Glomerular visceral epithelial cell (primary cell): ENCODE data around the gene CAMK2A.

Experiments
- DNase-seq: peaks from one replicate; pipeline ENCODE4 v3.0.0-alpha.2; 2016; ENCODE audit errors: extremely low spot score

CAMK2A gene

GRCh38 chr5:150213530-150213929 is 76.0 kb downstream of the CAMK2A start:
- DNase-seq = no peak

GRCh38 chr5:150211156-150212030 is 78.2 kb downstream of the CAMK2A start:
- no peak for DNase-seq

- no peak for DNase-seq
Observed at GRCh38 chr5:150210644-150211043, 78.9 kb downstream of the CAMK2A start.

GRCh38 chr5:150209099-150209635 is 80.4 kb downstream of the CAMK2A start:
- DNase-seq = peak; percentile 59

DNA sequence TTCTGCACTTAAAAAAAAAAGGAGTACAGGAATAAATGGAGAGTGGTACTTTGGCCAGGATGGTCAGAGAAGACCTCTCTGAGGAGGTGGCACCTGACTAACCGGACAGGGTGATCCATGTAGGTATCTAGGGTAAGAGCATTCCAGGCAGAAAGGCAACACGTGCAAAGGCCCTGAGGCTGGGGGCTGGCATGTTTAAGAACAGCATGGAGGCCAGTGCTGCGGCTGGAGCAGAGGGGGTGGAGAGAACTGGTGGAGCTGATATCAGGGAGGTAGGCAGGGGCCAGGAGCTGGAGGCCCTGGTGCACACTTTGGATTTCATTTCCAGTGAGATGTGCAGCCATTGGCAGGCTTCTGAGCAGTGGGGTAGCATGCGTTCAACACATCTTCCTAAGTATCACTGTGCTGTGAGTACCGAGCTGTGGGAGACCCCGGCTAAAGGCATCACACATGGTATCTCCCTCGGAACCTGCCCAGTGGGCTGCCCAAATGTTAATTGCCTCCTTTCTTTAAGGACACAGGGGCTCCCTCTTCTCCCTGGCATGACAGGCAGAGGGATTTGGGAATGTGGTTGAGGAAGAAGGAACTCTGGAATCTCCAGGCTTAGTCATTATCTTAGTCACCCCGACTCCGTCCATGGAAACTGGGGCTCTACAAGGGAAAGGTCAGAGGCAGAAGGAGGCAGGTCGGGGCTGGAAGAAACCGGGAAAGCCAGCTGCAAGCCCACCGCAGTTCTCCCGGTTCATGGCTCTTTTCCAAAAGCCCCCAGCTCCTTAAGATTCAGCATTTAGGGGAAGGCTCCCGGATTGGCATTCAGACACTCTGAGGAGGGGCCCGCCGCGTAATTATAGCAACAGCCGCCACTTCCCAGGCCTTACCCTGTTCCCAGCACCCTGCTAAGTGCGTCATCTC is 81.1 kb downstream of the CAMK2A start:
- DNase-seq = peak; percentile 66

- no peak for DNase-seq
Observed at GRCh38 chr5:150206779-150207115, 82.8 kb downstream of the CAMK2A start.

GRCh38 chr5:150206098-150206778 is 83.3 kb downstream of the CAMK2A start:
- no peak for DNase-seq

GRCh38 chr5:150204590-150204960 is 85.0 kb downstream of the CAMK2A start:
- DNase-seq = no peak

DNA sequence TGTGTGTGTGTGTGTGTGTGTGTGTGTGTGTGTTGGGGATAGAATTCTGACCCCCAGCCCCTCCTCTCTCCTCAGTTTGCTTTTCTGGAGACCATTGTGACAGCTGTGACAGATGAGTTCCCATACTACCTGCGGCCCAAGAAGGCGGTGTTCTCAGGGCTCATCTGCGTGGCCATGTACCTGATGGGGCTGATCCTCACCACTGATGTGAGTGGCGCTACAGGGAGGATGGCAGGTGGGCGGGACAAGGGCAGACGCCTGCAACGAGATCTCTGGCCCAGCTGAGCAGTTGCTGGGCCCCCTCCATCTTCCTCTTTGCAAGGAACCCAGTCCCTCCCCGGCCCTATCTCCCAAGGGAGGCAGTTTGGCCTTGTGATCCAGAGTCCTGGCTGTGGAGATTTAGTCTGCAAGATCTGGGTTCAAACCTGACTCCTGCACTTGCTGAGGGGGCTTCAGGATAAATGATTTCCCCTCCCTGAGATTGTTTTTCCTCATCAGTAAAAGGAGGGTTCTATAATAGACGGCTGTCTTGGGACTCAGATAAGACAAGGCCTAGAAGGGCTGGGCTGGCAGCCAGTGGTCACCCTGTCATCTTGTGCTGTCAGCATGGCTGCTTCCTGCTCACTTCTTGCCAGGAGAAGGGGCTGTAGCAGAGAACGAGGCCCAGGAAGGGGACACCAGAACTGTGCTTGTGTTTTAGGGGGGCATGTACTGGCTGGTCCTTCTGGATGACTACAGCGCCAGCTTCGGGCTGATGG is 85.6 kb downstream of the CAMK2A start:
- no peak for DNase-seq

DNA sequence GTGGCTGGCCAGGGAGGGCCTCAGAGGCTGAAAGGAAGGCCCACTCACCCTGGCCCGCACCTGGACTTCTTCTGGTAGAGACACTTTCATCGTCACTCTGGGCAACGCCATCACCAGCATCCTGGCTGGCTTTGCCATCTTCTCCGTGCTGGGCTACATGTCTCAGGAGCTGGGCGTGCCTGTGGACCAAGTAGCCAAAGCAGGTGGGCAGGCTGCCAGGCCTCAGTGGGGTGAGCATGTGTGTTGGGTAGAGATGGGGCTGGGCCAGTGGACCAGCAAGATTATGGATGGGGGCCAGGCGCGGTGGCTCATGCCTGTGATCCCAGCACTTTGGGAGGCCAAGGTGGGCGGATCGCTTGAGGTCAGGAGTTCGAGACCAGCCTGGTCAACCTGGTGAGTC is 87.1 kb downstream of the CAMK2A start:
- DNase-seq = no peak

DNA sequence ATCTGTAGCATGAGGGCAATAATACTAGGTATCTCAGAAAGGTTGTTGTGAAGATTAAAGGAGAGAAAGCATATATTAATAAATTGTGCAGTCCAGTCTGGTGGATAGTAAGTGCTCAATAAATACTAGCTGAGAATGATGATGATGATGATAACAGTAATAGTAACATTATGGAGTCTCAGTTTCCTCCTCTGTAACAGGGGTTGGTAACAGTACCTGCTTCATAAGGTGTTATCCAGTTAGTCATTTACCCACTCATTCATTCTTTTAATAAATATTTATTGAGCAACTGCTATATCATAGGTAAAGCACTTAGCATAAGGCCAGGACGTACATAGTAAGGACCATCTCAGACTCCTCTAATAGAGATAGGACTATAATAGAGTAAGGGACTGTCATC is 92.1 kb downstream of the CAMK2A start:
- DNase-seq = no peak

DNA sequence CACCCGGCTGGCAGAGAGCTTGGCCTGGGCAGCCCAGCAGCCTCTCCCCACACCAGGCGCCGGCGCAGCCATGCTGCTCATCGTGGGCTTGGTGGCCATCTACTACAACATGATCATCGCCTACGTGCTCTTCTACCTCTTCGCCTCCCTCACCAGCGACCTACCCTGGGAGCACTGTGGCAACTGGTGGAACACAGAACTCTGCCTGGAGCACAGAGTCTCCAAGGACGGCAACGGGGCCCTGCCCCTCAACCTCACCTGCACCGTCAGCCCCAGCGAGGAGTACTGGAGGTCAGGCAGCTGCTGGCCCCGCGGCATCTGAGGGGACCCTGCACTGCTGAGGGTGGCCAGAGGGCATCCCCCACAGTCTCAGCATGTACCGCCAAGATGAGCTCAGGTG is 92.6 kb downstream of the CAMK2A start:
- no peak for DNase-seq

DNA sequence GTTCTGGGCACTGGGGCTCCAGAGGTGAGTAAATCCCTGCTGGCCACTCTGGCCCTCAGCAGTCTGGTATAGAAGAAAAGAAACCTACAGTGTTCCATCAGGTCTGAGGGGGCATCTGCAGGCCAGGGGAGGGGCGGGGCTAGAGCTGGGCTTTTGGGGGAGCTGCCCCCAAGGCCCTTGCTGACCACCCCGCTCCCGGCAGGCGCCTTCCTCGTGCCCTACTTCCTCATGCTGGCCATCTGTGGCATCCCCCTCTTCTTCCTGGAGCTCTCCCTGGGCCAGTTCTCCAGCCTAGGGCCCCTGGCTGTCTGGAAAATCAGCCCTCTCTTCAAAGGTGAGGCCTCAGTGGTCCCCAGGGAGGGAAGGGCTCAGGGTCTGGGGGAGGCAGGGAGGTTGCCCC is 93.1 kb downstream of the CAMK2A start:
- DNase-seq = no peak

GRCh38 chr5:150195736-150196485 is 93.7 kb downstream of the CAMK2A start:
- no peak for DNase-seq

DNA sequence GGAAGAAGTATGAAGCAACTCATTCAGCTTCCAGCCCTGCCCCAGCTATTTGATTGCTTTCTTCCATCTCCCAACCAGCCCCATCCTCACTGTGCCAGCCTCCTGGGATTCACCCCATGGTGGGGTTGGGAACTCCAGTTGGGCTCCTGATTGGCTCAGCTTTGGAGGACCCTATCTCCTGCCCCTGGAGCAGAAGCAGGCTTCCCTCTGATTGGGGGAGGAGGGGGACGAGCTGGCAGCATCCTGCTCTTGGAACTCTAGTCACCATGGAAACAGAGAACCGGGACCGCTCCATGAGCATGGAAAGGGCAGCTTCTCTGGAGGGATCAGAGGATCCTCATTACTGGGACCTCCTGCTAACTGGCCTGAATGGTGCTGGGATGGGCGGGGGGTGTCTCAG is 97.1 kb downstream of the CAMK2A start:
- DNase-seq = no peak

GRCh38 chr5:150190987-150191386 is 98.6 kb downstream of the CAMK2A start:
- no peak for DNase-seq

- DNase-seq = no peak
Observed at GRCh38 chr5:150190503-150190979, 99.0 kb downstream of the CAMK2A start.

- no peak for DNase-seq
Observed at GRCh38 chr5:150189728-150190502, 99.7 kb downstream of the CAMK2A start, which contains the start of gene SLC6A7. SLC6A7 (plus strand) TSS chr5:150190062; CDS start chr5:150190328, 266 bp downstream.

GRCh38 chr5:150189326-150189725 is 100.2 kb downstream of the CAMK2A start:
- DNase-seq = no peak
